Esophagus (tissue), 2 donors: Measurements from ENCODE around the gene PTTG1. TPM values are rescaled to one million over a fixed set of nuclear protein-coding genes. Genes with fewer than 3 reads are reported as not detected.
"Not testable (repeated sequence)": the region's sequence is repeated elsewhere in the genome, so short reads cannot be mapped to it uniquely, and the experiment has no call there.

Experiments used
- H3K27ac ChIP-seq, 2 donors: one replicate each; pipeline ENCODE4 v1.5.1; 2013; ENCODE audit warnings: low read depth in 2 of 2, mild to moderate bottlenecking in 2 of 2, inconsistent platforms in 1 of 2, low read length in 1 of 2, moderate library complexity in 1 of 2
- H3K27me3 ChIP-seq, 2 donors: one replicate each; pipeline ENCODE4 v1.6.1; 2013; ENCODE audit warnings: low read length in 2 of 2, control low read depth in 1 of 2, mild to moderate bottlenecking in 1 of 2; ENCODE audit not compliant: insufficient read depth in 2 of 2, control insufficient read depth in 1 of 2
- H3K36me3 ChIP-seq, 2 donors: one replicate each; pipeline ENCODE4 v1.6.1; 2013; ENCODE audit warnings: low read length in 1 of 2; ENCODE audit not compliant: control insufficient read depth in 2 of 2, insufficient read depth in 2 of 2
- H3K4me1 ChIP-seq, 2 donors: one replicate each; pipeline ENCODE4 v1.6.1; 2013; ENCODE audit warnings: low read length in 1 of 2; ENCODE audit not compliant: control insufficient read depth in 2 of 2, insufficient read depth in 2 of 2
- H3K4me3 ChIP-seq, 2 donors: one replicate each; pipeline ENCODE4 v1.5.1; 2013; ENCODE audit warnings: low read length in 2 of 2, mild to moderate bottlenecking in 2 of 2, low read depth in 1 of 2, moderate library complexity in 1 of 2
- H3K9me3 ChIP-seq, 2 donors: one replicate each; pipeline ENCODE4 v1.6.1; 2013; ENCODE audit warnings: mild to moderate bottlenecking in 2 of 2, low read depth in 1 of 2, low read length in 1 of 2, moderate library complexity in 1 of 2; ENCODE audit not compliant: control insufficient read depth in 2 of 2, insufficient read depth in 1 of 2
- WGBS, 2 donors: extraction: QIAGEN DNeasy Blood & Tissue Kit; methylation state at CpG; one replicate each; pipeline ENCODE4 v1.1.7; 2013; 5-methylcytosine and 5-hydroxymethylcytosine counted together
- polyA plus RNA-seq, 2 donors: library from polyadenylated mRNA; stranded (reverse); fragments of 200-250 nt; gene quantifications; one replicate each; pipeline ENCODE4 v1.2.3, GENCODE V29; 2013
- donor health status: healthy with polysubstance abuse.
- donor health status: Bipolar disorder and iron deficiency.

Gene PTTG1
- polyA plus RNA-seq, 2 donors = 96.5 to 118 TPM

DNA sequence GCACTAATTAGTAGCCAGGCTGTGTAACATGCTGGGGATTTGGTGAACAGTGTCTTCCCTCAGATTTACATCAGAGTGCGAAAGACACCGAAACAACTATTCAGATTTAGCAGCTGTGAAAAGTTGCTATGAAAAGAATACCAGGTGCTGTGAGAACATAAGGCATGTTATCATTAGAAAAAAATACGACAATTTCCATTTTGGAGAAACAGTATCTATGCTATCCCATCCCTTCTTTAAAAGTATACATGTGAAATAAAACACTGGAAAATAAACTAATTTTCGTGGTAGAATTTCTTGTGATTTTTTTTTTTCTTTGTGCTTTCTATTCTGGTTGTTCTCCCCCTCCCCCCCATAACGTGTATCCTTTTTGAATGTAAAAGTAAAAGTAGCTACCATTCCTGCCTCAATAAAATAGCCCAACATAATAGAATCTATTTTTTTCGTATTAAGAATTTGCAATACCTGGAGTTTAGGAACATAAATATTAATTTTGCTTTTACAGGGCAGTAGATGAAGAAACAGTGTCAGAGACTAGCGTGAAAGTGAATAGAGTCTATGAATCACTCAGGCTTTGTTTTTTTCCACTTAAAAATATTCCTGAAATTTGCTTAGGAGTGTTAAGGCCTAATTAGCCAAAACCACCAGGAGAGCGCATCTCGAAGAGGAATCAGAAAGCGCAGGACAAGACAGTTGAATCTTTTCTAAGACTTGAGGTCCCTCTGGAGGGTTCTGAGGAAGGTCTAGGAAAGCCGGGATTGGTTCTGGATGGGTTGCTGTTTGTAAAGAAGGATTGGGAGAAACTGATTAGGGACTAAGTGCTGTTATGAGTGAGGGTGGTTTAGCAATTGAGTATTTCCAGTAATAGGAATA, 2.0 kb upstream of the PTTG1 start:
- Histone ChIP-seq H3K27ac (peak overlapping the region; percentile 89 to 92), H3K4me1 (peaks cover 0 to 2% of the 10 kb centered on the region in 2 donors)

DNA sequence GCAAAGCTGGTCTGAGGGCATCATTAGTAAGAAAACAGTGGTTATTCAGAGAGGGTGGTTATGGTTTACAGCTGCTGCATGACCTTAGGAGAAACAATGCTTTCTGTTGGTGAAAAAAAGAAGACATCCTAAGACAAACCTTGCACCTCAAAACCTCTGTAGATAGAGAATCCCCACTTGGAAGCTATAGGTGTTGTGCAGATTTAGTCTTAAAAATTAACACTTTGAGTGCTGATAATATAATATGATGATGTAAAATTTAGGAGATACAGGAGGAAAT, 1.4 kb upstream of the PTTG1 start:
- no peaks in the 10 kb centered on the region for H3K27me3 ChIP-seq
- no peak overlapping the region for H3K4me3 ChIP-seq
- peaks cover 0 to 2% of the 10 kb centered on the region in 2 donors for H3K4me1 ChIP-seq
- no peak overlapping the region for H3K27ac ChIP-seq
- no peaks in the 10 kb centered on the region for H3K36me3 ChIP-seq
- H3K9me3 ChIP-seq = no peaks in the 10 kb centered on the region

More for the DNA sequence above, 2.0 kb upstream of the PTTG1 start:
- 36 to 40% methylated on average over 11 of the region's 11 CpGs for WGBS, 2 donors
- Histone ChIP-seq H3K27me3 (no peaks in the 10 kb centered on the region), H3K36me3 (no peaks in the 10 kb centered on the region), H3K4me3 (peak overlapping the region; percentile 9 to 99), H3K9me3 (no peaks in the 10 kb centered on the region)

DNA sequence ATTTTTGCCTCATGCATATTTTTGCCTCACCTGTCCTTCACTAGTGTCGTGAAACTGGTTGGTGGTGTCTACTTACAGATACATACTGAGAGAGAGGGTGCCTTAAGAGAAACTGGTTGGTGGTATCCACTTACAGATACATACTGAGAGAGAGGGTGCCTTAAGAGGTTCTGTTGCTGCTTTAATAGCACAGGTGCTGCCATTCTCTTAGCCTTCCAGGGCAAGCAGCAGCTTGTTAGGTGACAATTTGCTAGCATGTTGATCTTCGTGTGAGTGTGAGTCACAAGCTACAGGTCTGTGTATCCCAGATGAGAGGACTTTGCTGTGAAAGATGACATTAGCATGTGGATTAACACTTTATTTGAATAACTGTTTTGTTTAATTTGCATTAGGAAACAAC, 1.4 kb downstream of the PTTG1 start:
- Histone ChIP-seq H3K36me3 (peaks cover 0 to 5% of the 10 kb centered on the region in 2 donors), H3K27ac (peak overlapping the region; percentile 31 to 66), H3K27me3 (no peaks in the 10 kb centered on the region), H3K4me1 (no peaks in the 10 kb centered on the region), H3K9me3 (no peaks in the 10 kb centered on the region), H3K4me3 (peak overlapping the region in 1 of 2 donors; percentile 77)
- 26 to 37% methylated on average over 2 of the region's 2 CpGs for WGBS, 2 donors

- H3K27ac ChIP-seq = no peak overlapping the region
- 95 to 99% methylated on average over 4 of the region's 4 CpGs for WGBS, 2 donors
- no peaks in the 10 kb centered on the region for H3K9me3 ChIP-seq
- H3K36me3 ChIP-seq = peaks cover 0 to 5% of the 10 kb centered on the region in 2 donors
- no peaks in the 10 kb centered on the region for H3K4me1 ChIP-seq
- H3K27me3 ChIP-seq = no peaks in the 10 kb centered on the region
- H3K4me3 ChIP-seq = no peak overlapping the region
Observed at GRCh38 chr5:160427607-160428006, 6.0 kb downstream of the PTTG1 start.

DNA sequence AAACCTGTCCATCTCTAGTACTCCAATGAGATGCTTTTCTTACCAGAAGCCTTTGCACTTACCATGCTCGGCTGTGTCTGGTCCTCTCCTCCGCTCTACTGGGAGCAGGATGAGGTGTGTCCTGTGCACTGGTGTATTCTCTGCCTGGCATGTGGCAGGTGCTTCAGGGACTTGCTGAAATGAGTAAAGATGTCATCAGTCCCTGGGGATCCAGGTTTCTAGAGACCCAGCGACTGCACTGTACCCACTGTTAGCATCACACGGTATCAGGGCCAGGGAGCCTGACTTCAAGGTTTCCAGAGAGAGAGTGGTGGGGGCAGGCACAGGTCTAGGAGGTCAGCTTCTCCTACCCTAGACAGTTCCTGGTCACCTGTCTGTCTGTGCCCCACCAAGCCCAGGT, 10.5 kb downstream of the PTTG1 start:
- Histone ChIP-seq H3K9me3 (no peaks in the 10 kb centered on the region), H3K36me3 (peaks cover 0 to 5% of the 10 kb centered on the region in 2 donors), H3K4me1 (peaks cover 2 to 7% of the 10 kb centered on the region in 2 donors), H3K27ac (no peak overlapping the region), H3K4me3 (no peak overlapping the region), H3K27me3 (no peaks in the 10 kb centered on the region)
- 93 to 94% methylated on average over 4 of the region's 4 CpGs for WGBS, 2 donors

GRCh38 chr5:160432787-160433186, 11.1 kb downstream of the PTTG1 start:
- H3K27ac ChIP-seq = no peak overlapping the region
- no peaks in the 10 kb centered on the region for H3K9me3 ChIP-seq
- WGBS, 2 donors = 88 to 93% methylated on average over 7 of the region's 7 CpGs
- no peaks in the 10 kb centered on the region for H3K36me3 ChIP-seq
- H3K27me3 ChIP-seq = no peaks in the 10 kb centered on the region
- peaks cover 2 to 7% of the 10 kb centered on the region in 2 donors for H3K4me1 ChIP-seq
- no peak overlapping the region for H3K4me3 ChIP-seq

GRCh38 chr5:160434022-160434531, 12.4 kb downstream of the PTTG1 start:
- Histone ChIP-seq H3K4me3 (no peak overlapping the region), H3K27ac (no peak overlapping the region)
- 47 to 53% methylated on average over 9 of the region's 9 CpGs for WGBS, 2 donors

DNA sequence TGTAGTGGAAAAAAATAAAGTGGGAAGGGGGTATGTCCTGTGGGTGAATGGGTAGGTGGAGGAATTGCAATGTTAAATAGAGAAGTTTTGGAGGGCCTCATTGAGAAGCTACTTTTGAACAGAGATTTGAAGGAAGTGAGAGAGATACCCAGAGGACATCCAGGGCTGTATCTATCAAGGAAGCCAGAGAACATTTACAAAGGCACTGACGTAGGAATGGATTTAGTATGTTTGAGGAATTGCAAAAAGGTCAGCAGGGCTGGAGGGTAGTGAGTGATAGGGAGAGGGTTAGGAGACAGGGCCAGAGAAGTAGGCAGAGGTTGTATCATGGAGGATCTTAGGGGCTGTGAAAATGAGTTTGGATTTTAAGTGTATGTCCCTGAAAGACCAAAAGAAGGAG, 13.9 kb downstream of the PTTG1 start:
- 76 to 83% methylated on average over 1 of the region's 1 CpG for WGBS, 2 donors
- H3K27me3 ChIP-seq = no peaks in the 10 kb centered on the region

More at GRCh38 chr5:160434022-160434531, 12.4 kb downstream of the PTTG1 start:
- Histone ChIP-seq H3K4me1 (peaks cover 5 to 7% of the 10 kb centered on the region in 2 donors), H3K36me3 (no peaks in the 10 kb centered on the region), H3K9me3 (no peaks in the 10 kb centered on the region), H3K27me3 (no peaks in the 10 kb centered on the region)

DNA sequence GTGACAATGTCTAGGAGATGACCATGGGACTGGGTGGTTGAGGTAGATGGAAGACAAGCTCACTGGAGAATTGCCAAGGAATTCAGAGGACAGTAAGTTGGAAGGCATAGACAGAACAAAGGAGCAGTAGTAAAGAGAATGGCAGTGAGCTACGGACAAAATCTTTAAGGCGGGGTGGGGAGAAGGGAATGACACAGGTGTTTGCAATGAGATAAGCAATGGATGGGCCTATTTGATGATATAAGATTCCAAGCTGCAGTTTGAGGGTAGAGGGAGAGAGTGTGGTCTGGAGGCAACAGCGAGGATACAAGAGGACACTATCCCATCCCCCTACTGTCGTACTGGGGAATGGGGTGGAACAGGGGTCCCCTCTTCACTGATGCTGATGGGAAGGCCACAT, 14.4 kb downstream of the PTTG1 start:
- no peaks in the 10 kb centered on the region for H3K27me3 ChIP-seq
- peaks cover 5 to 7% of the 10 kb centered on the region in 2 donors for H3K4me1 ChIP-seq
- no peak overlapping the region for H3K27ac ChIP-seq
- no peaks in the 10 kb centered on the region for H3K36me3 ChIP-seq
- no peaks in the 10 kb centered on the region for H3K9me3 ChIP-seq
- no peak overlapping the region for H3K4me3 ChIP-seq
- WGBS, 2 donors = 87 to 94% methylated on average over 4 of the region's 4 CpGs

More for the DNA sequence above, 13.9 kb downstream of the PTTG1 start:
- H3K9me3 ChIP-seq = no peaks in the 10 kb centered on the region
- no peaks in the 10 kb centered on the region for H3K36me3 ChIP-seq
- H3K4me3 ChIP-seq = no peak overlapping the region
- H3K4me1 ChIP-seq = peaks cover 5 to 7% of the 10 kb centered on the region in 2 donors
- H3K27ac ChIP-seq = no peak overlapping the region

DNA sequence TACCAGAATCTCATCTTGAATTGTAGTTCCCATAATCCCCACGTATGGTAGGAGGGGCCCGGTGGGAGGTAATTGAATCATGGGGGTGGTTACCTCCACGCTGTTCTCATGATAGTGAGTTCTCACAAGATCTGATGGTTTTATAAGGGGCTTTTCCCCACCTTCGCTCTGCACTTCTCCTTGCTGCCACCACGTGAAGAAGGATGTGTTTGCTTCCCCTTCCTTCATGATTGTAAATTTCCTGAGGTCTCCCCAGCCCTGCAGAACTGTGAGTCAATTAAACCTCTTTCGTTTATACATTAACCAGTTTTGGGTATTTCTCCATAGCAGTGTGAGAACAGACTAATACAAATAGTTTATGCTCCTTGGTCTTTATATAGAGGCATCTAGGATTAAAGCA, 15.0 kb downstream of the PTTG1 start:
- H3K4me1 ChIP-seq, H3K27ac ChIP-seq, H3K9me3 ChIP-seq, H3K27me3 ChIP-seq, H3K4me3 ChIP-seq, H3K36me3 ChIP-seq: not testable (repeated sequence)
- 51 to 56% methylated on average over 6 of the region's 6 CpGs for WGBS, 2 donors
